ENCODE measurements around the gene MEIS2. TPM values are rescaled to one million over a fixed set of nuclear protein-coding genes. Genes with fewer than 3 reads are reported as not detected.

Gene MEIS2
- total and polyA plus RNA-seq, 2 of the 13 experiments (the other 11 are each of a cell fraction or from before 2014, with no cell fraction given) = 10.7 to 12.4 TPM

DNA sequence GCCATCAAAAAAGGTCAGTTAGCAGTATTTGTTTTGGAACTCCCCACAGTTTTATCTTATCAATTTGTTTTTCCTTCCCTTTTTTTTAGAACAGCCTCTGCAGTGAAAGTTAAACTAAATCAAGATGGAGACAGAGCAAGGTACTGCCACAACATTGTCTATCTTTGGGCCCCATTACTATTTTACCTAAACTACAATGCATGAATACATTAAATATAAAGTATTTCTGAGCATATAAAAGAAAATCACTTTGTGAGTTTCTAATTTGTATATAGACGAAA, 139.5 kb downstream of the MEIS2 start:
- WGBS (ENCODE audit: low lambda C conversion rate) = 81% methylated on average over 1 of the region's 1 CpG
- no peak for ATAC-seq
- Histone ChIP-seq H3K4me1 (ENCODE audit: insufficient read depth, low read length) (no peaks in the 10 kb centered on the region), H3K27me3 (ENCODE audit: control insufficient read depth in 1 of 2, insufficient read depth in 2 of 2, low read length in 2 of 2) (no peaks in the 10 kb centered on the region), H3K9me3 (ENCODE audit: low read length) (no peaks in the 10 kb centered on the region), H3K79me2 (ENCODE audit: insufficient read depth, low read length) (no peaks in the 10 kb centered on the region), H3K36me3 (replicated peaks in 1 of 2; ENCODE audit: control insufficient read depth in 1 of 2, insufficient read depth in 2 of 2, low read length in 2 of 2) (no peaks in the 10 kb centered on the region), H3K9ac (ENCODE audit: insufficient read depth, low read depth, low read length) (no peak overlapping the region), H2AFZ (ENCODE audit: low read length) (no peak overlapping the region), H4K20me1 (ENCODE audit: insufficient read depth, low read length) (no peaks in the 10 kb centered on the region), H3K4me3 (replicated peaks in 1 of 3; ENCODE audit: insufficient read depth in 1 of 3, low read depth in 2 of 3, low read length in 3 of 3) (no peak overlapping the region), H3K4me2 (ENCODE audit: low read depth, low read length) (no peak overlapping the region), H3K27ac (ENCODE audit: extremely low read length, insufficient read depth, low read length) (no peak overlapping the region)
- TF ChIP-seq ZBTB2 (CRISPR knock-in tag; IDR thresholded peaks at IDR 0.05; ENCODE audit: low read depth) = no peak
- no peak for TF ChIP-seq ZNF629 (CRISPR knock-in tag; conservative IDR thresholded peaks at IDR 0.05)
- BruUV-seq (replicated peaks) = no TSS peak
- no peak for DNase-seq (ENCODE audit: low spot score)
- in situ Hi-C loops (cut with HindIII; ENCODE audit: extremely low pct_ligation_motif_present, low pct_unique_long_range_greater_than_20kb) = no loop called here
- no peak for FAIRE-seq
- intact Hi-C loops (cut with micrococcal nuclease; ENCODE audit: unreplicated experiment) = no loop called here
- POLR2A ChIA-PET = no interaction called here
- CTCF ChIA-PET (ENCODE audit: low intra/inter-chr PET ratio, low total read pairs) = no interaction called here

GRCh38 chr15:36960179-36960946, 140.0 kb downstream of the MEIS2 start:
- Histone ChIP-seq H3K27me3 (ENCODE audit: control insufficient read depth in 1 of 2, insufficient read depth in 2 of 2, low read length in 2 of 2) (no peaks in the 10 kb centered on the region), H3K9ac (ENCODE audit: insufficient read depth, low read depth, low read length) (no peak overlapping the region), H4K20me1 (ENCODE audit: insufficient read depth, low read length) (no peaks in the 10 kb centered on the region), H3K79me2 (ENCODE audit: insufficient read depth, low read length) (no peaks in the 10 kb centered on the region), H3K9me3 (ENCODE audit: low read length) (no peaks in the 10 kb centered on the region), H3K4me1 (ENCODE audit: insufficient read depth, low read length) (no peaks in the 10 kb centered on the region), H3K4me2 (ENCODE audit: low read depth, low read length) (no peak overlapping the region), H3K27ac (ENCODE audit: extremely low read length, insufficient read depth, low read length) (no peak overlapping the region), H2AFZ (ENCODE audit: low read length) (no peak overlapping the region), H3K4me3 (replicated peaks in 1 of 3; ENCODE audit: insufficient read depth in 1 of 3, low read depth in 2 of 3, low read length in 3 of 3) (no peak overlapping the region), H3K36me3 (replicated peaks in 1 of 2; ENCODE audit: control insufficient read depth in 1 of 2, insufficient read depth in 2 of 2, low read length in 2 of 2) (no peaks in the 10 kb centered on the region)
- ChIA-PET CTCF (ENCODE audit: low intra/inter-chr PET ratio, low total read pairs) (no interaction called here), POLR2A (no interaction called here)
- no peak for TF ChIP-seq ZFP37 (CRISPR knock-in tag; IDR thresholded peaks at IDR 0.05; ENCODE audit: borderline replicate concordance)
- no peak for TF ChIP-seq DMAP1 (CRISPR knock-in tag; IDR thresholded peaks at IDR 0.05)
- TF ChIP-seq, protein P1, sequence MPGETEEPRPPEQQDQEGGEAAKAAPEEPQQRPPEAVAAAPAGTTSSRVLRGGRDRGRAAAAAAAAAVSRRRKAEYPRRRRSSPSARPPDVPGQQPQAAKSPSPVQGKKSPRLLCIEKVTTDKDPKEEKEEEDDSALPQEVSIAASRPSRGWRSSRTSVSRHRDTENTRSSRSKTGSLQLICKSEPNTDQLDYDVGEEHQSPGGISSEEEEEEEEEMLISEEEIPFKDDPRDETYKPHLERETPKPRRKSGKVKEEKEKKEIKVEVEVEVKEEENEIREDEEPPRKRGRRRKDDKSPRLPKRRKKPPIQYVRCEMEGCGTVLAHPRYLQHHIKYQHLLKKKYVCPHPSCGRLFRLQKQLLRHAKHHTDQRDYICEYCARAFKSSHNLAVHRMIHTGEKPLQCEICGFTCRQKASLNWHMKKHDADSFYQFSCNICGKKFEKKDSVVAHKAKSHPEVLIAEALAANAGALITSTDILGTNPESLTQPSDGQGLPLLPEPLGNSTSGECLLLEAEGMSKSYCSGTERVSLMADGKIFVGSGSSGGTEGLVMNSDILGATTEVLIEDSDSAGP (CRISPR knock-in tag; IDR thresholded peaks at IDR 0.05; ENCODE audit: borderline replicate concordance) = no peak
- no peak for TF ChIP-seq ZNF572 (CRISPR knock-in tag; IDR thresholded peaks at IDR 0.05)
- TF ChIP-seq ZNF256 (CRISPR knock-in tag; conservative IDR thresholded peaks at IDR 0.05) = no peak
- no peak for TF ChIP-seq SRSF9 (IDR thresholded peaks at IDR 0.05; ENCODE audit: borderline replicate concordance, insufficient read depth, low read depth, low read length, poor library complexity, severe bottlenecking)
- TF ChIP-seq HOMEZ (CRISPR knock-in tag; IDR thresholded peaks at IDR 0.05; ENCODE audit: low read depth) = no peak
- BruUV-seq (replicated peaks) = no TSS peak
- 86% methylated on average over 2 of the region's 2 CpGs for WGBS (ENCODE audit: low lambda C conversion rate)
- no peak for ATAC-seq
- intact Hi-C loops (cut with micrococcal nuclease; ENCODE audit: unreplicated experiment) = no loop called here
- DNase-seq (ENCODE audit: low spot score) = no peak
- FAIRE-seq = no peak
- in situ Hi-C loops (cut with HindIII; ENCODE audit: extremely low pct_ligation_motif_present, low pct_unique_long_range_greater_than_20kb) = no loop called here

Measured in HepG2 (cell line).